Measurements from ENCODE around the gene ING1.

DNA sequence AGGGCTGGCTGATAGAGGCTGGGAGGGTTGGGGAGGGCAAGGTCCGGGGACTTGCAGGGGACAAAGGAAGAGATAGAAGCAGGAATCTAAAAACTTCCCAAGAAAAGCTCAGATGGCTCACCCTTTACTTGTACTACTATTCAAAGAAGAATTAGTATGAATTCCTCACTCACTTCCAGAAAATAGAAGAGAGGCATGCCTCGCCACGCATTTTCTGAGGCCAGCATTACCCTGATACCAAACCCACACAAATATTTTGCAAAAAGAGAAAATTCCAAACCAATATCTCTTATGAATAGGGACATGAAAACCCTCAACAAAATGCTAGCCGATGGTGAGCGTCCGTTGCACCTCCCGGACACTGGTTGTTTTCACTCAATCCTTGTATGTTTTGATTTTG, 54.0 kb downstream of the ING1 start:
- TF ChIP-seq POLR2A (IDR thresholded peaks at IDR 0.05), result no peak
- TF ChIP-seq, protein P1, sequence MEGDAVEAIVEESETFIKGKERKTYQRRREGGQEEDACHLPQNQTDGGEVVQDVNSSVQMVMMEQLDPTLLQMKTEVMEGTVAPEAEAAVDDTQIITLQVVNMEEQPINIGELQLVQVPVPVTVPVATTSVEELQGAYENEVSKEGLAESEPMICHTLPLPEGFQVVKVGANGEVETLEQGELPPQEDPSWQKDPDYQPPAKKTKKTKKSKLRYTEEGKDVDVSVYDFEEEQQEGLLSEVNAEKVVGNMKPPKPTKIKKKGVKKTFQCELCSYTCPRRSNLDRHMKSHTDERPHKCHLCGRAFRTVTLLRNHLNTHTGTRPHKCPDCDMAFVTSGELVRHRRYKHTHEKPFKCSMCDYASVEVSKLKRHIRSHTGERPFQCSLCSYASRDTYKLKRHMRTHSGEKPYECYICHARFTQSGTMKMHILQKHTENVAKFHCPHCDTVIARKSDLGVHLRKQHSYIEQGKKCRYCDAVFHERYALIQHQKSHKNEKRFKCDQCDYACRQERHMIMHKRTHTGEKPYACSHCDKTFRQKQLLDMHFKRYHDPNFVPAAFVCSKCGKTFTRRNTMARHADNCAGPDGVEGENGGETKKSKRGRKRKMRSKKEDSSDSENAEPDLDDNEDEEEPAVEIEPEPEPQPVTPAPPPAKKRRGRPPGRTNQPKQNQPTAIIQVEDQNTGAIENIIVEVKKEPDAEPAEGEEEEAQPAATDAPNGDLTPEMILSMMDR (IDR thresholded peaks at IDR 0.05), result no peak

Measured in upper lobe of left lung (tissue), 4 donors.